H1 (cell line): ENCODE measurements around the gene AKR1B15.

ENCODE experiments used
- ATF3 ChIP-seq: IDR thresholded peaks from 2 replicates; pipeline ENCODE4 v1.6.1; 2011; ENCODE audit warnings: low read depth, mild to moderate bottlenecking, low read length; ENCODE audit not compliant: insufficient read depth
- CHD2 ChIP-seq: IDR thresholded peaks from 2 replicates; pipeline ENCODE4 v1.6.1; 2012; ENCODE audit warnings: low read length, improper control_type of control experiment
- CTCF ChIP-seq, 3 experiments: IDR thresholded peaks; 1 replicate in 2 of 3; 2 replicates in 1 of 3; pipeline versions ENCODE4 v1.5.1 to v1.6.1; 2011; ENCODE audit warnings: low read length in 3 of 3, mild to moderate bottlenecking in 3 of 3, inconsistent platforms in 2 of 3, low read depth in 1 of 3, moderate library complexity in 1 of 3; ENCODE audit not compliant: insufficient read depth in 1 of 3; ENCODE audit errors: control extremely low read depth in 1 of 3
- GABPA ChIP-seq: IDR thresholded peaks from 2 replicates; pipeline ENCODE4 v1.6.1; 2011; ENCODE audit warnings: mild to moderate bottlenecking, low read length, moderate library complexity, borderline replicate concordance; ENCODE audit not compliant: insufficient read depth
- MAFK ChIP-seq: IDR thresholded peaks from 2 replicates; pipeline ENCODE4 v1.6.1; 2012; ENCODE audit warnings: low read depth, mild to moderate bottlenecking, improper control_type of control experiment, low read length
- MAX ChIP-seq: IDR thresholded peaks from 2 replicates; pipeline ENCODE4 v1.6.1; 2012; ENCODE audit warnings: inconsistent platforms
- RBBP5 ChIP-seq: IDR thresholded peaks from 2 replicates; pipeline ENCODE4 v1.7.1; 2012; ENCODE audit warnings: low read depth, mild to moderate bottlenecking, inconsistent platforms, low read length, moderate library complexity, borderline replicate concordance
- SP2 ChIP-seq: IDR thresholded peaks from 2 replicates; pipeline ENCODE4 v1.6.1; 2012; ENCODE audit warnings: mild to moderate bottlenecking, low read length, inconsistent platforms

- TF ChIP-seq MAFK (no peak), CHD2 (no peak), CTCF (IDR thresholded peaks at IDR 0.05; ENCODE audit: control extremely low read depth in 1 of 3, insufficient read depth in 1 of 3, low read depth in 1 of 3, low read length in 3 of 3) (peak; percentile 20 to 64 (median 35); a peak in 3 of 4 replicates), MAX (no peak), RBBP5 (no peak), GABPA (no peak), ATF3 (no peak), SP2 (no peak)
Observed at GRCh38 chr7:134553976-134554375, 5.1 kb downstream of the AKR1B15 start.
